K562 (cell line): ENCODE measurements around the gene NUDT21. TPM values are rescaled to one million over a fixed set of nuclear protein-coding genes. Genes with fewer than 3 reads are reported as not detected.

Experiments used
- ATAC-seq: fragments of 200-7000 bp; cut with Tn5 transposase; 3 replicates; pipeline ENCODE4 v1.9.1; 2020; ENCODE audit warnings: moderate library complexity
- BruUV-seq: library from RNA; stranded (reverse); fragments of 400-500 nt; replicated peaks from 2 replicates; lab custom pipeline; 2021; lab: Mats Ljungman, UMichigan
- CTCF ChIA-PET: fragments of 300-600 bp; formaldehyde crosslinking; extraction: SDS; loops from one replicate; lab custom pipeline; 2021; ENCODE audit warnings: low intra/inter-chr PET ratio; lab: Yijun Ruan, JAX
- POLR2A ChIA-PET: fragments of 300-600, 350-650 bp; sonication (Branson Sonifier 250); formaldehyde crosslinking; extraction: SDS; loops from one replicate; lab custom pipeline; 2021; ENCODE audit warnings: antibody characterized with exemption, inconsistent platforms; lab: Yijun Ruan, JAX
- DNase-seq, 4 experiments: peaks; one replicate each; pipeline versions ENCODE4 v3.0.0 to v3.0.0-alpha.2; 2011 to 2018; ENCODE audit warnings: low spot score in 3 of 4, mixed read lengths in 3 of 4; ENCODE audit errors: extremely low read depth in 1 of 4
- FAIRE-seq: peaks from 2 replicates; lab custom pipeline; 2011; peaks lifted over from hg19 to GRCh38; lab: Jason Lieb, UNC
- H2AFZ ChIP-seq: 2 replicates; pipeline ENCODE4 v1.6.0; 2011; ENCODE audit warnings: low read depth, low read length, control low read depth, inconsistent platforms
- H3K27ac ChIP-seq: fragments of 200-600 bp; 3 replicates; pipeline ENCODE4 v1.8.0; 2011; ENCODE audit warnings: low read depth, mild to moderate bottlenecking, control low read depth, inconsistent platforms, low read length, moderate library complexity, mixed read lengths; ENCODE audit errors: extremely low read depth
- H3K27me3 ChIP-seq, 2 experiments: fragments of 300-600 bp in 1 of 2; 2 replicates in 1 of 2; 3 replicates in 1 of 2; pipeline versions ENCODE4 v1.6.0 to v1.8.0; 2011; ENCODE audit warnings: inconsistent platforms in 2 of 2, low read length in 2 of 2, mild to moderate bottlenecking in 1 of 2, mixed read lengths in 1 of 2, moderate library complexity in 1 of 2; ENCODE audit not compliant: control insufficient read depth in 2 of 2, insufficient read depth in 2 of 2
- H3K36me3 ChIP-seq: fragments of 300-600 bp; 3 replicates; pipeline ENCODE4 v1.8.0; 2011; ENCODE audit warnings: mild to moderate bottlenecking, low read length, inconsistent platforms; ENCODE audit not compliant: control insufficient read depth, insufficient read depth
- H3K4me1 ChIP-seq, 2 experiments: fragments of 200-600 bp in 1 of 2; replicated peaks in 1 of 2; 2 replicates in 1 of 2; 3 replicates in 1 of 2; pipeline versions ENCODE4 v1.5.1 to v1.8.0; 2011; ENCODE audit warnings: inconsistent platforms in 2 of 2, low read length in 2 of 2, mild to moderate bottlenecking in 1 of 2, mixed read lengths in 1 of 2, moderate library complexity in 1 of 2; ENCODE audit not compliant: control insufficient read depth in 2 of 2, insufficient read depth in 2 of 2
- H3K4me2 ChIP-seq: 2 replicates; pipeline ENCODE4 v1.6.1; 2011; ENCODE audit warnings: low read length, control low read depth, inconsistent platforms, mixed read lengths; ENCODE audit not compliant: insufficient read depth
- H3K4me3 ChIP-seq: fragments of 200-600 bp; sonication (generic), shearing (Covaris generic); 2 replicates; pipeline ENCODE4 v1.5.1; 2016; ENCODE audit warnings: control low read depth, inconsistent platforms
- H3K79me2 ChIP-seq: fragments of 200-600 bp; 3 replicates; pipeline ENCODE4 v1.8.0; 2011; ENCODE audit warnings: low read length, inconsistent platforms; ENCODE audit not compliant: control insufficient read depth, insufficient read depth
- H3K9ac ChIP-seq, 2 experiments: 2 replicates each; pipeline versions ENCODE4 v1.6.0 to v1.6.1; 2011; ENCODE audit warnings: low read depth in 2 of 2, low read length in 2 of 2, control low read depth in 1 of 2, inconsistent platforms in 1 of 2, mild to moderate bottlenecking in 1 of 2, mixed read lengths in 1 of 2; ENCODE audit not compliant: insufficient read depth in 1 of 2
- H3K9me1 ChIP-seq: one replicate; pipeline ENCODE4 v1.6.0; 2011; ENCODE audit warnings: inconsistent platforms, mild to moderate bottlenecking, low read length, moderate library complexity; ENCODE audit not compliant: control insufficient read depth, insufficient read depth
- H3K9me3 ChIP-seq: replicated peaks from 2 replicates; pipeline ENCODE4 v1.5.1; 2011; ENCODE audit warnings: low read depth, low read length, inconsistent platforms; ENCODE audit not compliant: control insufficient read depth, insufficient read depth
- H4K20me1 ChIP-seq: replicated peaks from 2 replicates; pipeline ENCODE4 v1.6.1; 2011; ENCODE audit warnings: low read length, inconsistent platforms, mixed read lengths; ENCODE audit not compliant: control insufficient read depth, insufficient read depth
- MYC ChIP-seq, 2 experiments: fragments of 250-450 bp in 1 of 2; sonication (Bioruptor Pico) in 1 of 2; IDR thresholded peaks; 2 replicates each; pipeline versions ENCODE4 v1.5.1 to v1.6.1; 2012 to 2021; ENCODE audit warnings: low read depth in 2 of 2, borderline replicate concordance in 1 of 2, improper control_type of control experiment in 1 of 2, low read length in 1 of 2, mild to moderate bottlenecking in 1 of 2, moderate library complexity in 1 of 2
- TCF7 ChIP-seq: sonication (generic); IDR thresholded peaks from 2 replicates; pipeline ENCODE4 v1.6.1; 2016; ENCODE audit warnings: antibody characterized with exemption, borderline replicate concordance
- ZKSCAN3 ChIP-seq: fragments of 250-450 bp; sonication (Bioruptor Pico); IDR thresholded peaks from 2 replicates; pipeline ENCODE4 v1.4.0; 2020
- ZNF280A ChIP-seq: fragments of 450-650 bp; IDR thresholded peaks from 2 replicates; pipeline ENCODE4 v1.6.1; 2018; ENCODE audit warnings: mild to moderate bottlenecking, low read depth; ENCODE audit not compliant: partially characterized antibody
- WGBS: fragments of 100-300 bp; shearing (Covaris generic); methylation state at CpG from one replicate; pipeline ENCODE4 v1.1.6; 2016; ENCODE audit warnings: low coverage, mixed read lengths; ENCODE audit not compliant: insufficient coverage; ENCODE audit errors: missing lambda C conversion rate; 5-methylcytosine and 5-hydroxymethylcytosine counted together
- in situ Hi-C: fragments of 300-500 bp; cut with MboI; formaldehyde crosslinking; loops from 4 replicates; pipeline ENCODE4 v1.15.0; 2018; ENCODE audit warnings: inconsistent platforms, mixed read lengths
- intact Hi-C: fragments of 100-400 bp; cut with micrococcal nuclease; formaldehyde crosslinking; loops from 2 replicates; pipeline ENCODE4 v1.14.2; 2022
- polyA plus RNA-seq, 8 experiments: library from polyadenylated mRNA; depleted of rRNA in 4 of 8; stranded (reverse) in 5 of 8; unstranded in 3 of 8; fragments of >200 nt; fragmentation: Nextera tagmentation in 2 of 8; fragmentation: Illumina TruSeq in 1 of 8; extraction: Ambion mirVana in 2 of 8; extraction: Trizol in 1 of 8; gene quantifications; 2 replicates each; pipeline versions ENCODE4 v1.2.1 to v1.2.3, GENCODE V29; 2011 to 2014; ENCODE audit warnings: inconsistent platforms in 1 of 8, missing spikeins in 1 of 8
- total RNA-seq, 7 experiments: library from RNA; depleted of rRNA in 6 of 7; stranded (reverse); fragments of >200 nt in 6 of 7; fragmentation: Illumina TruSeq in 2 of 7; extraction: Trizol in 2 of 7; gene quantifications; 2 replicates each; pipeline versions ENCODE4 v1.2.1 to v1.2.3, GENCODE V29; 2011 to 2021; ENCODE audit warnings: low replicate concordance in 1 of 7
- TF ChIP-seq, protein P1 (sequence below): conservative IDR thresholded peaks from 2 replicates; pipeline ENCODE4 v1.6.1; 2011; ENCODE audit warnings: low read depth, mild to moderate bottlenecking, low read length; ENCODE audit not compliant: control insufficient read depth

NUDT21 gene
- total and polyA plus RNA-seq, 9 of the 15 experiments (the other 6 are each of a cell fraction or from before 2014, with no cell fraction given): 62.4 to 218 (median 121) TPM

DNA sequence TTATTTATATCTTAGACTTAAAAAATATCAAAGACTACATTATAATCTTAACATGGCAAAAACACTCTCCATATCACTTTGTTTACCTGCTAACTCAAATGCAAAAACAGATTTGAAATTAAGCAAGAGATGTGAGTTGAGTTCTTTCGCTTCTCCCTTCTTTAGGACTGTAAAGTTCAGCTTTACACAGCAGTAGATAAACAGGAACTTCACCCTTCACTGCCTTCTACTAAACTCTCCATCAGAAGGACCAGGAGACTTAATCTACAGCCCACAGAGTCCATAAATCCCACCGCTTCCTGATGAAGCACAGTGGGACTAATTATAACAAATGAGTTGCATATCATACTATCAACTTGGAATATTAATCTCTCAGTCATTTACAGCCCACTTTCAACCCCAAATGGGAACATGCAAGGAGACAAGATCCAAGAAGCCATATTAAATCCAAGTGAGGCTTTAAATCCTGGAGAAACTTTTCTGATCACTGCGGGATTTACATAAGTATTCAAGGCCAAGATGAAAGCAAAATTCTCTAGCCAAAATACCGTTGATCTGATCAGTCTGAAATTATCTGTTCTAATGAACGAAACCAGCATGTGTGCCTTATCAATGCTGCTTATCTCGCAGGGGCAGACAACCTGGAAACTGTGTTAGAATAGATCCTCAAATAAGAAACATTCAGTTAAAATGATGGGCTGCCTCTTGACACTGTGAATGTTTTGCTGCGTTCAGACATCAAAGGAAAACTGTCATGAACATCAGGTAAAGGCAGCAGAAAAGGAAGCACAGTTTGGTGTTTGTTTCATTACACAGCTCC is 27.3 kb downstream of the NUDT21 start (continued):
- TF ChIP-seq, protein P1, sequence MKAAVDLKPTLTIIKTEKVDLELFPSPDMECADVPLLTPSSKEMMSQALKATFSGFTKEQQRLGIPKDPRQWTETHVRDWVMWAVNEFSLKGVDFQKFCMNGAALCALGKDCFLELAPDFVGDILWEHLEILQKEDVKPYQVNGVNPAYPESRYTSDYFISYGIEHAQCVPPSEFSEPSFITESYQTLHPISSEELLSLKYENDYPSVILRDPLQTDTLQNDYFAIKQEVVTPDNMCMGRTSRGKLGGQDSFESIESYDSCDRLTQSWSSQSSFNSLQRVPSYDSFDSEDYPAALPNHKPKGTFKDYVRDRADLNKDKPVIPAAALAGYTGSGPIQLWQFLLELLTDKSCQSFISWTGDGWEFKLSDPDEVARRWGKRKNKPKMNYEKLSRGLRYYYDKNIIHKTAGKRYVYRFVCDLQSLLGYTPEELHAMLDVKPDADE: no peak
- TF ChIP-seq TCF7 (peak; percentile 71; the same call in 1 of the 2 replicates), ZNF280A (no peak)

DNA sequence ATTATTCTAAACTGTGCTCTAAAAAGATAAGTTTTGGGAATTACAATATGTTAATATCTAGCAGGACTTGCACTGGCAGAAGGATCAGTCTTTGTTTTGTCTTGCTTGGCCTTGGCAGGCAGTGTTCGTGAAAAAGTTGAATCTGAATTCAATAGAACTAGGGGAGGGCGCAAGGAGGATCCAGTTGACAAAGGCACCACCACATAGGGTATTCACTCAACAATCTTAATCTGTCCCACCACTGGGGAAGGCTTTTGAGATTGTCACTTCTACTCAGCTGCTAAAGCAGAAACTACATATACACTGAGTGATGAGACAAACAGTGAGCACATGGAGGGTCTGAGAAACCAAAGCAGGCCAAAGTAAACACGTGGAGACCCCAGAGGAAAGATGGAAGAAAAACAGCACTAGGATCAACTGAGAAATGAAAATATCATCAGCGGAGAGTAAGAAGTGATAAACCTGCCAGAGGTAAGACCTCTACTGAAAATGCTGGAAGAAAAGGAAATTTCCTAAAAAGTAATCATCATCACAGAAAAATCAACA is 28.2 kb downstream of the NUDT21 start:
- H3K9me3 ChIP-seq: no peaks in the 10 kb centered on the region
- intact Hi-C loops: no loop called here
- CTCF ChIA-PET: no interaction called here
- no peak overlapping the region for H2AFZ ChIP-seq
- H3K9me1 ChIP-seq: no peaks in the 10 kb centered on the region
- peak overlapping the region; percentile 90 for H3K4me3 ChIP-seq
- H3K4me1 ChIP-seq: peaks cover 23 to 38% of the 10 kb centered on the region in 2 experiments
- FAIRE-seq: peak; percentile 40
- in situ Hi-C loops: no loop called here
- peak in 1 of 4 experiments; percentile 38 for DNase-seq
- 19% methylated on average over 4 of the region's 4 CpGs for WGBS
- peak overlapping the region; percentile 75 for H3K4me2 ChIP-seq
- H3K79me2 ChIP-seq: peaks cover 68% of the 10 kb centered on the region
- peak overlapping the region; percentile 85 for H3K27ac ChIP-seq
- peaks cover 3% of the 10 kb centered on the region; the same call in 1 of the 3 replicates for H3K36me3 ChIP-seq
- H3K27me3 ChIP-seq: no peaks in the 10 kb centered on the region
- BruUV-seq: no TSS peak
- ATAC-seq: peak; percentile 11
- H4K20me1 ChIP-seq: peaks cover 12% of the 10 kb centered on the region; the same call in 1 of the 2 replicates
- peak overlapping the region; percentile 53 to 70; a peak in 3 of 4 replicates for H3K9ac ChIP-seq
- POLR2A ChIA-PET: interaction anchor here (1.4 to 2.1 kb wide), 3 partner anchors 9 to 28 kb away, joined by 5 to 6 read pairs (median 5); partner anchors contain the start of genes NUDT21 and OGFOD1
- TF ChIP-seq ZKSCAN3: no peak
- peak; percentile 67; the same call in 1 of the 2 replicates for TF ChIP-seq MYC (IDR thresholded peaks at IDR 0.05; ENCODE audit: low read depth, low read length)
- no peak for TF ChIP-seq MYC (CRISPR knock-in tag; IDR thresholded peaks at IDR 0.05; ENCODE audit: borderline replicate concordance, low read depth)
